Skin of body (tissue), 2 donors: Measurements from ENCODE around the gene IFT52. TPM values are rescaled to one million over a fixed set of nuclear protein-coding genes. Genes with fewer than 3 reads are reported as not detected.

Experiments
- DNase-seq: peaks from one replicate; lab custom pipeline; 2025; lab: John Stamatoyannopoulos, UW
- total RNA-seq: library from RNA; depleted of rRNA; stranded (reverse); fragments of >200 nt; gene quantifications from one replicate; pipeline ENCODE4 v1.2.3, GENCODE V29; 2014

IFT52 gene, protein sequence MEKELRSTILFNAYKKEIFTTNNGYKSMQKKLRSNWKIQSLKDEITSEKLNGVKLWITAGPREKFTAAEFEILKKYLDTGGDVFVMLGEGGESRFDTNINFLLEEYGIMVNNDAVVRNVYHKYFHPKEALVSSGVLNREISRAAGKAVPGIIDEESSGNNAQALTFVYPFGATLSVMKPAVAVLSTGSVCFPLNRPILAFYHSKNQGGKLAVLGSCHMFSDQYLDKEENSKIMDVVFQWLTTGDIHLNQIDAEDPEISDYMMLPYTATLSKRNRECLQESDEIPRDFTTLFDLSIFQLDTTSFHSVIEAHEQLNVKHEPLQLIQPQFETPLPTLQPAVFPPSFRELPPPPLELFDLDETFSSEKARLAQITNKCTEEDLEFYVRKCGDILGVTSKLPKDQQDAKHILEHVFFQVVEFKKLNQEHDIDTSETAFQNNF
- 37.3 TPM for total RNA-seq

DNA sequence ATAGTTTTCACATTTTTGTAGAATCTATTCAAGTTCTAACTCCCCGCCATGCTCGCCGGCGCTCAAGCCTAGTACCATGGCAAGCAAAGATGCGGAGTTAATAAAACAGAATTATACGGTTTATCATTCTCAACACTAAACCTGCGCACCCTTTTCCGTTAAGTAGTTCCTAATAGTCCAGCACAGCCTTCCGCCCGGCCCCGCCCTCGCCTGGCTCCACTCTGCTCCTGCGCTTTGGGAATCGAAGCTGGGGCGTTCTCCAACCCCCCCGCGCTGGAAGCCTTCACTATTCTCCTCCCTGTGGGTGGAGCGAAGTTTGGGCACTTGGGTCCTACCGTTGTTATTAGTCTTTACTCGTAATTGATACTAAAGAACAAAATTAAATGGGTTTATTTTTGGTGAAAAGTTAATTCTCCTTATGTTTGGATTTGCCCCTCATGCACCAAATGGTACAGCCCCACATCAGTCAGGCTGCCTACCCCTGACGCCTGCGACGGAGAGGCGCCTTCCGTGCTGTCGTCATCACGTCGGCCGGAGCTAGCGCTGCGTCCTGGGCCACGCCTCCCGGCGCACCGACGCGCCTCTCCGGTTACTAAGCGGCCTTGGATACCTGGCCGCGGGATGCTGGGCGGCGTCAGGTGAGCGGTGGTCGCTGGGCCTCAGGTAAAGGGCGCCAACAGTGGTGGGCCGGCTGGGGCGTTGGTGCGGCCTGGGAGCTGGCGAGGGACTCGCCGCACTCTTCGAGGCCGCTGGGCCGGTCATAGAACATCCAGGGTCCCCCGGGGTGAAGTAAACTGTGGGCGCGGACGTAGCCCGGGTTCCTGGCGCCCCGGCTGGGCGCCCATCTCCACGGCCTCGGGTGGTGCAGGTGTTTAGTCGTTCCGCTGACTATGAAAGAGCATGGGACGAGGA, at the start of gene IFT52:
IFT52 (plus strand) TSS at position 546 of the 912 bp plus-strand sequence. CDS start 3,762 bp downstream, outside the sequence.
- peak; percentile 97 for DNase-seq

DNA sequence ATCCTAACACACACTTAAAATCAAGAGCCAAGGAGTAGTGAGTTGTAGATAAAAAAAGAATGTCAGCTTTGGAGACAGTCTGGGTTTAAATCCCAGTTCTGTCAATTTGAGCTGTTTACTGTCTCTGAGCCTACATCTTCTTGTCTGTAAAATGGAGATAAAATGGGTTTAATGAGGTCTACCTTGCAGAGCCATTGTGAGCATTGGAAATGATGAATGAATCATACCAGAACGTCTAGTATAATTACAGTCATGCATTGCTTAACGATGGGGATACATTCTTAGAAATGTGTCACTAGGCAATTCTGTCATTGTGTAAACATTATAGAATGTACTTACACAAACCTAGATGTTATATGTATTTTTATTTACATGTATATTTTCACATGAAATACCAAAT, 49.5 kb upstream of the IFT52 start:
- DNase-seq: no peak

DNA sequence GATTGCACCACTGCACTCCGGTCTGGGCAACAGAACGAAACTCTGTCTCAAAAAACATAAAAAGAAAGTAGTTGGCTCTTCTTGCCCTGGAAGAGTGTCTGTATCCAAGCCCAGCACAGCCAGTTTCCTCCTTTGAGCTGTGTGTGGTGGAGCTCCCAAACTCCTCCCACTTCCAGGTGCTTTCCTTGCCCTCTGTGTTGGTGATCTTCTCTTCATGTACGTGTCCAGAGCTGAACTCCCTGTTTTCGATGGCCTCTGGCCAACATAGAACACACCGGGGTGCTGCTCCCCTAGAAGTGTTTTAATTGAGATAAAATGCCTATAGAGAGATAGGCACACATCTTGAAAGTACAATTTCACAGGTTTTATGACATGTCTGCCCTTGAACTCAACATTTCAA, 48.6 kb upstream of the IFT52 start:
- DNase-seq: no peak

DNA sequence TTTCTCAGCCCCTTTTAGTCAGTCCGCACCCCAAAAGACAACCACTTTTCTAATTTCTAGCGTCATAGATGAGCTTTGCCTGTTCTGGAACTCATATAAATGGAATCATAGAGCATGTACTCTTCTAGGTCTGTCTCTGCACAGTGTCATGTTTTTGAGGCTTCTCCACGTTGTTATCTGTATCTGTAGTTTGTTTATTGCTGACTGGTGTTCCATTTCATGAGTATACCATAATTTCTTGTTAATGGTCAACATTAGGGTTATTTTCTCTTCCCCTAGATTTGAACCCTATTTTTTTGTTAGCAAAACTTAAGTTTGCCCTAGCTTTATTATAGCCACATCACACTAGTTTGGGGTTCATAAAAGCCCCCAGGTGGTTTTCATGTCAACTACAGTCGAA, 48.1 kb upstream of the IFT52 start:
- no peak for DNase-seq

DNA sequence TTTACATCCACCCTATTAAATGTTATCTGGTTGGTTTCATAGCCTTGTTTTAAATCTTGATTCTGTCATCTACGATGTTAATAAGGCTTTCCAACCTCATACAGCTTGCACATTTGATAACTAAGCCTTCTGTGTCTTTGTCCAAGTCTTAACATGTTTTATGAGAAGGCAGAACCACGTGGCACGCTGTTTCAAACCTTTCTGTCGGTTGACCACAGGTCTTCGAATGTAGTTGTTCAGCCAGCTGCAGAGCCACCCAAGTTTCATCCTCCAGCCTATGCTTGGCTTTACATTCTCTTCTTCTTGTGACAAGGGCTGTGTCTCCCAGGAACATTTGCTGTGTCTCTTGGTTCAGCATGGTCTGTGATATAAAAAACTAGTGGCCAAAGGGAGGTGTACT, 47.6 kb upstream of the IFT52 start:
- DNase-seq: no peak

DNA sequence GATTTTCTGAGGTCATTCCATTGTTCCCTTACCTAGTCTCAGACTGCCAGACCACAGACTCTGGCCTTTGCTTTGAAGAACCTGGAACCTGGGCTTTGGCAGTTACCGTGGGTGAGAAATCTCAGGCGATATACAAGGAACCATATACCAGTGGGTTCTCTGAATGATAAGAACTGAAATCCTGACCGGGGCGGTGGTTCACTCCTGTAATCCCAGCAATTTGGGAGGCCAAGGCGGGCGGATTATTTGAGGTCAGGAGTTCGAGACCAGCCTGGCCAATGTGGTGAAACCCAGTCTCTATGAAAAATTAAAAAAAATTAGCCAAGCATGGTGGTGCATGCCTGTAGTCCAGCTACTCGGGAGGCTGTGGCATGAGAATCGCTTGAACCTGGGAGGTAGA, 46.2 kb upstream of the IFT52 start:
- DNase-seq: no peak

DNA sequence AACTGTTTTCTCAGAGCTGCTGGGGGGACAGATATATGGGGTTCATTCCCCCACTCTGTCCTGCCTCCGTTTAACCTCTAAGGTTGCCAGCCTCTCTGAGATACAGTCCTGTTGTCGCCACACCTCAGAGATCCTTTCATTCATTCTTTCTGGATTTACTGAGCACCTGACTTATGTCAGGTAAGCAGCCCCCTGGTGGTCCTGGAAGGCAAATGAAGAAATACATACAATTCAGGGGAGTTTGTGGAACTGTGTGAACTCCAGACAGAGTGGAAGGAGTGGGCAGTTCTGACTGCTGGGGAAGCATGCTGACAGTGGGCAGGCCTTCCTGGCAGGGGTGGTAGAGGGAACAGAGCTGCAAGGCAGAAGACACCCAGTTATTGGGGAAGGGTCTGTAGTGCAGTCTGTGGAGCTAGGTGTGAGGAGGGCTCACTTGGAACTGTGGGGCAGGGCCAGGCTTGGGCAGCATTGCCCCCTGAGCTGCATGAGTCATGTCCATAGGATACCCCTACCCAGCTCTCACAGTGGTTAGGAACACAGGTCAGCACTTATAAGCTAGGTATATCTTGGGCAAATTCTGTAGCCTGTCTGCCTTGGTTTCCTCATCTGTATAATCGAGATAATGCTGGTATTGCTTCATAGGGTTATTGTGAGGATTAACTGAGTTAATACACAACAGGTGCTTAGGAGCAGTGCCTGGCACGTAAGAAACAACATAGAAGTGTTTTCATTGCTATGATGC, 44.7 kb upstream of the IFT52 start:
- no peak for DNase-seq

DNA sequence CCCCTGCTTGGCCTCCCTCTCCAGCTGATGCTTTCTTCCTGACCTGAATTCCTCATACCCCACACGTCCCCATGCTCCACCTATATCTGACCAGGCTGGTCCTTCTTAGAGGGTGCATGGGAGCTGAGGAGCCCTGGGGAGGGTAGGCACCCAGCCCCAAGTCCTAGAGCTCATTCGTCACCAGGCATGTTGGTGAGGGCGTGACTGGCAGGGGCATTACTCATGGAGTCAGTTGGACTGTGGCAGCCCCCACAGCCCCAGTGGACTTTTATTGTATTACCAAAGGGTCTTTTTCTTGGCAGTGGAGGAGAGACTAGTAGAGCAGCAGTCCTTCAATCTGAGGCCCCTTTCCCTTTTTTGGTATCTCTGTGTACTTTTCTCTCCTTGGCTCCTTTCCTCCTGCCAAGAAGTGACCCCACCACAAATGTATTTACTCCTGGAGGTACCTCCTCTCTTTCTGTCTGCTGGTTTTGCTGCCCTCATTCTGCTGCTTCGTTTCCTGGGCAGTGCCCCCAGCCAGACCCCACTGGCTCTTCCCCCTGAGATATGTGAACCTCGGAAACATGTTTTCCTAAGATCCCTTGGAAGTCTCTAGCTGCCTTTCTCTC, 42.4 kb upstream of the IFT52 start:
- DNase-seq: no peak

DNA sequence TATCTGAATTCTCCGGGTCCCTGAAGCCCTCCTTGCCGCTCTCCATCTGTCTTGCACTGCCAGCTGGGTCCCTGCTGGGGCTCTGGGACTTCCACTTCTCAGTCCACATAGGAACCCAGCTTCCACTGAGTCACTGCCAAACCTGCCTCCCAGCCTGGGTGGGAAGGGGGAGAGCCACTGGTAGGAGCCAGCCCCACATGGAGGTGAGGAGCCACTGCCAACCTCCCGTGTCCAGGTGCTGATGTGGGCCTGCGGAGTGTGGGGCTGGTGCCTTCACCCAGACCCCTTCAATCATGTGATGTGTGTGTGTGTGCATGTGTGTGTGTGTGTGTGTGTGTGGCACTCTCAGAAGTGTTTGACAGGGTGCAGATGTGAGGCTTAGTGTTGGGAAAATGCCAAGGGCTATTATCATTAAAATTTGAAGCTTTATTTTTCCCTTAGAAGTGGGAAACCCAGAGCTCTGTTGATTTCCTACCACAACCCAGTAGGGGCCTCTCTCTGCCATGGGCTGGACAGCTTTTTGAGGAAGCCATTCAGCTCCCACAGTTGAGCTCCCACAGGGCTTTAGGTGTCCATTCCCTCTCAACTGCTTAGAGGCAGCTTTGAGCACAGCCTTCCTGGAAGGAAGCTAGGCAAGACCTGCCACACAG, 41.2 kb upstream of the IFT52 start:
- DNase-seq: no peak

DNA sequence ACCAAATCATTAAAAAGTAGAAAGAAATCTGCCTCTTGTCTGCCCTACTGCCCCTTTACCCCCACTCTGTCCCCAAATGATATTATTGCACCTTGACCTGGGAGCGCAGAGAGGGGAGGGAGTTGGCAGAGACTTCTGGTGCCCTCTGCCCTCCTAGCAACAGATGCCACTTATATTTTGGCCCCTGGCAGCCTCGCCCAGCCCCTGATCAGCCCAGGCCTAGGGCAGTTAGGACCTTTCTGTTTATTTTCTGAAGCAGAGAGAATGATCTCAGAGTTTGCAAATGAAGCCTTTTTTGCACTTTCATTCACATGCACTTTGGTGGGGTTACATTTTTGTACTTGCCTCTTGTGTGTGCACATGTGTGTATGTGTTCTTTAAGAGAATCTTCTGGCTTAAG, 40.3 kb upstream of the IFT52 start:
- no peak for DNase-seq

DNA sequence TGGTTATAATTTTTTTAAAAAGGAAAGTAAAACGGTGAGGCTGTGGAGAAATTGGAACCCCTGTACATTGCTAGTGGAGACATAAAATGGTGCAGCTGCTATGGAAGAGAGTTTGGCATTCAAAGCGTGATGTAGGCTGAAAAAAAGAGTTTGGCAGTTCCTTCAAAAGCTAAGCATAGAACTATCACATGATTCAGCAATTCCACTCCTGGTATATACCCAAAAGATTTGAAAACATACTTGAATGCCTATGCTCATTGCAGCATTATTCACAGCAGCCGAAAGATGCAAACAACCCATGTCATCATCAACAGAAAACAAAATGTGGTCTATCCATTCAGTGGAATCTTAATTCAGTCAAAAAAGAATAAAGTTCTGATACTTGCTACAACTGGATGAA, 36.4 kb upstream of the IFT52 start:
- DNase-seq: no peak

DNA sequence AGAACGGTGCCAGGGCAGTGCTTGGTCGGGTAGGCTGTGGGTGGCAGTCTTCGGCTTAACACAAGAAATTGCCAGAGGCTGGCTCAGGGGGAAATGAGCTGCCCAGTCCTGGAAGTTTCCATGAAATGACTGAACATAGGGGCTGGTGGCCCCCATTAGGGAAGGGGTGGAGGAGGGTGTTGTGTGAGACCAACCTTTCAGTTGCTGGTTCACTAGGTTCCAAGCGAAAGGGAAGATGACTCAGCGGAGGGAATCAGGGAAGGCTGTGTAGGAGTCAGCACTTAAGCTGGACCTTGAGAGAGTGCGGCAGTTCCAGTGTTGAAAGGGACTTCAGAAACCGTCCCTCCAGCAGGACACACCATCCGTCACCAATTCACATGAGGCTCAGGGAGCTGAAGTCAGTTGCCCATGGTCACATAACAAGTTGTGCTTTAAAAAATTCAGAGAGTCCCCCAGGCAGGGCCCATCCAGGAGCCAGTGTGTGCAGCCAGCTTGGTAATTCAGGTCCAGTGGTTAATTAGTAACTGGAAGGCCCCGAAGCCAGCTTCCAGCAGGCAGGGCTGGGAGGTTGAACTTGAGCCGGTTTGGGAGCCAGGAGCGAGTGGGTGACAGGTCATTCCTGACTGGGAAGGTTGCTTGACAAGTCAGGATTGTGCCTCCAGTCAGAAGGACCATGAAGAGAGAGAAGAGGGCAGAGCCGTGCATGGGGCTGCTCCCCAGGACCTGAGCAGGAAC, 32.2 kb upstream of the IFT52 start, which contains the start of gene SGK2:
SGK2 (plus strand) TSS at position 616 of the 735 bp plus-strand sequence. CDS start 7,469 bp downstream, outside the sequence.
- no peak for DNase-seq

DNA sequence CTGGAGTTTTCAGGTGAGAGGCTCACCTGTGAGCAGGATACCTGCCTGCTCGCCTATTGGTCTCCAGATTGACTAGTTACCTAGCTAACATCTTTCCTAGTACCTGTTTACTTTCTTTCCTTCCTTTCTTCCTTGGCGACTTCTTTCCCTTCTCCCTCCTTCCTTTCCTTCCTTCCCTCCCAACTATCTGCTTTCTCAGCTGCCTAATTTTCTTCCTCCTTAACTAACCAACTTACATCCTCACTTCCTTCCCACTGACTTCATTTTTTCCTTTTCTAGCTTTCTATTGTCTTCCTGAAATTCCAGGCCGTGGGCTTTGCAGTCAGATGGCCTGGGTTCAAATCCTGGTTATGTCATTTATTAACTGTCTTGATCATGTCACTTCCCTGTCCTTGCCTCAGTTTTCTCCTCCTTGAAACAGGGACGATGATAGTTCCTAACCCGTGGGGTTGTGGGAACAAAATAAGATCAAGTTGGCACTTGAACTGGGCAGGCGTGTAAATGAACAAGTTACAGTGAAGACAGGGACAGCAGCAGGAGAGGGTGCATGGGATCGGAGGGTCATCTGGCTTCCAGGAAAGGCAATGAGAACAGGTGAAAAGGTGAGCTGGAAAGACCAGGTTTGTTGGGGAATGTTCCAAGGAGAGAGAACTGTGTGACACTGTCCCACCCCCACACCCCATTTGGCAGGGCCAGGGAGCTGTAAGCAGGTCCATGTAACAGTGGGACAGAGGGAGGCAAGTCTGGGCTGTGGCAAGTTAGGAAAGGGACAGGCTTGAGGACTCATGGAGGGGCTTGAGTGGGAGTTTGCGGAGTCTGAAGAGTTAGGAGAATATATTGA, 31.4 kb upstream of the IFT52 start:
- no peak for DNase-seq

DNA sequence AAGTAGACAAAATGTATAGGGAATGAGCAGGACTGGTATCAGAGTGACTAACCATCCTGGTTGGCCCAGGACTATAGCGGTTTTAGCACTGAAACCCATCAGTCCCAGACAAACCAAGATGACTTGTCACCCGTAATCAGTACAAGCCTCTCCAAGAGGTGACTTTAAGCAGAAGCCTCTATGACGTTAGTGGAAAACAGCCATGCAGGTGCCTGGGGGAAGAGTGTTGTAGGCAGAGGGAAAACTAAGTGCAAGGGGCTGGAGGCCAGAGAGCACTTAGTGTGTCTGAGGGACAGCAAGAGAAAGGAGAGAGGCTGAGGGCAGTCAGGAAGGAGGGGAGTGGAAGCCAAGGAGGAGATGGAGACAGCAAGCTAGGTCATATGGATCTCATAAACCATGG, 29.8 kb upstream of the IFT52 start:
- DNase-seq: no peak

DNA sequence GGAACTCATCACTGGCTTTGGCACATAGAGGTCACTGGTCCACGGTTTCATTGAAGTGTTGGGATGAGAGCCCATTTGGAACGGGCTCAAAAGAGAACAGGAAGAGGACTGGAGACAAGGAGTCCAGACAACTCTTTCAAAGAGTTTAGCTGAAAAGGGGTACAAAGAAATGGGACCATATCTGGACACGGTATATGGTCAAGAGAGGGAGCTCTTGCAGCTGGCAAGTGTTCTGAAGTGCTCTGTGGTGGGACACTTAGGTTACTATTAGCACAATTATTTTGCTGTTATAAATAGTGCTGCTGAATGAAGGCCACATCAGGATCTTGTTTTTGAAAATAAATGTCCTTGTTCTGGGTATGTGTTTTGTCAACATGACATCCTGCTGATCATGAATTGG, 27.3 kb upstream of the IFT52 start:
- DNase-seq: no peak

DNA sequence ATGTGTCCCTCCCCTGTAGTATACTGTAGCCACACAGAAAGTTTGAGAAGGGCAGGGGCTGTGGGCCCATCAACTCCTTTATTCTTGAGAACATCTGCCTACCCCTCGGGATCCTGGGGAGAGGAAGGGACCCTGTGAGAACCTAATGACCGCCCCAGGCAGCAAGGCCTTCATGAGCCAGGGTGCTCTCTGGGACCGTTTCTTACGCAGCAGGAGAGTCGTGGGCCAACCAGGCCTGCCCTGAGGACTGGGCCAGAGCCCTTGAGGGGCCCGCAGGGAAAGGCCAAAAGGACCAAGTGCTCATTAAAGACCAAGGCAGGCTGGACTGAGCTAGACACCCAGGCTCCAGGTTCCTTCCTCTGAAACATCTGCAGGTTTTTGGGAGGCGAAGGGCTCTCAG, 26.7 kb upstream of the IFT52 start:
- DNase-seq: no peak

DNA sequence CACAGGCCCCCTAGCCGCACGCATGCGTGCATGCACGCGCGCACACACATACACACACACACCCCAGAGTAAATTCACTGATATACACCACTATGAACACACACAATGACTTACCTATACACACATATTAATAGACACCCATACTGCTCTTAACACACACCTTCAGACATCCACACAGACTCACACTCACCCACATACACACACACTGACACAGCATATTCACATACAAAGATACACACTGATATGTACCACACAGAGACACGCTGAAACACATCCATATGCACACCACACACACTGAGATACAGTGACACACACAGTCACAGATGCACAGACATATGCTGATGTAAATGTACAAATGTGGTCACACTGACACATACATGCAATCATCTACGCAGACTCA, 26.3 kb upstream of the IFT52 start:
- DNase-seq: no peak

DNA sequence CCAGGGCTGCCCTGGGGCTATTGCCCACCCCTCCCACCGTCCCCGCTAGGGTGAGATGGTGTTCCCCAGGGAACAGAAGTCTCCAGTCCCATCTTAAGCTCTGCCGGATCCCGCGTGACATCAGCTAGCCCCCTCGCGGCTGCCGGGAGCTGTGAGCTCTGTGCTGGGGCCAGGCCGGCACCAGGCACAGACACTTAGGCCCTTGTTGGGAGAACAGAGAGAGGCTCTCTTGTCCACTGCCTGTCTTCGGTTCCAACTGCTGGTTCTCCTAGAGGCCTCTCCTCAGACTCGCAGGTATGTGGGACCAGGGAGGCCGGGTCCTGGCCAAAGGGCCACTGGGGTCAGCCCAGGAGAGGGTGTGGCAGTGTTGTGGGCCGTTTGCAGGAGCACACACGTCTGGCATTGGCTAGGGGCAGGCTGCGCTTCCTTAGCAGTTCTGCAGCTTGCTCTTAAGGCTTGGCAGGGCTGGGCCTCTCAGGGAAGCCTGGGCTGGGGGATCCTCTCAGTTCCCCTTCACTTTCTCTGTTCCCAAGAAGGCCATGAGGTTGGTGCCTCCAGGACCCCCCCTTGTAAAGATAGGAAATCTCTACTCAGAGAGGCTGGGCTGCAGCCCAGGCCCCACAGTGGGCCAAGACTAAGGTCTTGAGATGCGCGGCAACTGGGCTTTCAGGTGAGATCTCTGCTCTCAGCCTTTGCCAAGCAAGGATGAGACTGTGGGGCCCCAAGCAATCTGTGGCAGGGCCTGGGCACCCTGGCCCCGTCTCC, 25.6 kb upstream of the IFT52 start:
- no peak for DNase-seq
